ENCODE data around the gene GUCA1A.

DNA sequence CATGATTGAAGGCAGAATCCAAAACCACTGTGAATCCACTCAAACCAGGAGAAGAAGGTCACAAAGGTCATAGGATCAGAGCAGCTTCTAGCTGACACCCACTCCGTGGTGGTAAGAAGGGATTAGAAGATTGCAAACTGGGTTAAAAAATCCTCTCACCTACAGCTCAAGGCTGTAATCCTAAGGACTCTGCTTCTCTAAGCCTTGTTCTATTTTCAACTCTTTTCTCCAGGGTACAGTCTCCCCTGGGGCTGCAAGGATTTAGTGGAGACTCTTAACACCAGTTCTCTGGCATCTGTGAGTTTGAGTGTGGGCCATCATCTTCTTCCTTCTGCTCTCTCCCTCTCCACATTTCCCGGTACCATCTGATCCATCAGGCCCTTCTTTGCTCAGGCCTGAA lies at the start of gene GUCA1A:
- TF ChIP-seq, protein P1, sequence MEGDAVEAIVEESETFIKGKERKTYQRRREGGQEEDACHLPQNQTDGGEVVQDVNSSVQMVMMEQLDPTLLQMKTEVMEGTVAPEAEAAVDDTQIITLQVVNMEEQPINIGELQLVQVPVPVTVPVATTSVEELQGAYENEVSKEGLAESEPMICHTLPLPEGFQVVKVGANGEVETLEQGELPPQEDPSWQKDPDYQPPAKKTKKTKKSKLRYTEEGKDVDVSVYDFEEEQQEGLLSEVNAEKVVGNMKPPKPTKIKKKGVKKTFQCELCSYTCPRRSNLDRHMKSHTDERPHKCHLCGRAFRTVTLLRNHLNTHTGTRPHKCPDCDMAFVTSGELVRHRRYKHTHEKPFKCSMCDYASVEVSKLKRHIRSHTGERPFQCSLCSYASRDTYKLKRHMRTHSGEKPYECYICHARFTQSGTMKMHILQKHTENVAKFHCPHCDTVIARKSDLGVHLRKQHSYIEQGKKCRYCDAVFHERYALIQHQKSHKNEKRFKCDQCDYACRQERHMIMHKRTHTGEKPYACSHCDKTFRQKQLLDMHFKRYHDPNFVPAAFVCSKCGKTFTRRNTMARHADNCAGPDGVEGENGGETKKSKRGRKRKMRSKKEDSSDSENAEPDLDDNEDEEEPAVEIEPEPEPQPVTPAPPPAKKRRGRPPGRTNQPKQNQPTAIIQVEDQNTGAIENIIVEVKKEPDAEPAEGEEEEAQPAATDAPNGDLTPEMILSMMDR (IDR thresholded peaks at IDR 0.05 in 4 of 5, conservative IDR thresholded peaks at IDR 0.05 in 1 of 5), result no peak
- TF ChIP-seq POLR2A (IDR thresholded peaks at IDR 0.05), result no peak

Measured in gastrocnemius medialis (tissue), 4 donors.